Measurements from ENCODE around the gene NXPE3.

NXPE3 gene

GRCh38 chr3:101829437-101829830 is 50.4 kb downstream of the NXPE3 start:
- no peak for DNase-seq

GRCh38 chr3:101829874-101830273 is 50.9 kb downstream of the NXPE3 start:
- no peak for DNase-seq

- no peak for DNase-seq
These were observed 54.5 kb downstream of the NXPE3 start for GRCh38 chr3:101833446-101833974.

- DNase-seq, result no peak
These were observed 56.7 kb downstream of the NXPE3 start for GRCh38 chr3:101835676-101836075.

GRCh38 chr3:101836160-101836559 is 57.1 kb downstream of the NXPE3 start:
- no peak for DNase-seq

GRCh38 chr3:101836652-101837598 is 57.9 kb downstream of the NXPE3 start:
- DNase-seq, result no peak

- DNase-seq, result no peak
These were observed 59.7 kb downstream of the NXPE3 start for GRCh38 chr3:101838691-101839090.

- DNase-seq, result no peak
These were observed 61.1 kb downstream of the NXPE3 start for GRCh38 chr3:101840066-101840465.

- no peak for DNase-seq
These were observed 63.4 kb downstream of the NXPE3 start for GRCh38 chr3:101842245-101842934.

- DNase-seq, result no peak
These were observed 63.9 kb downstream of the NXPE3 start for GRCh38 chr3:101842935-101843330.

GRCh38 chr3:101845425-101845824 is 66.4 kb downstream of the NXPE3 start:
- DNase-seq, result no peak

GRCh38 chr3:101846709-101847108 is 67.7 kb downstream of the NXPE3 start:
- no peak for DNase-seq

GRCh38 chr3:101847328-101847727 is 68.3 kb downstream of the NXPE3 start:
- no peak for DNase-seq

- no peak for DNase-seq
These were observed 69.3 kb downstream of the NXPE3 start for GRCh38 chr3:101848326-101848725.

GRCh38 chr3:101848754-101849713 is 70.0 kb downstream of the NXPE3 start, which contains the start of gene NFKBIZ:
NFKBIZ (plus strand) TSS chr3:101849514; CDS start chr3:101849629, 115 bp downstream.
- DNase-seq, result peak; percentile 44

- DNase-seq, result no peak
These were observed 70.8 kb downstream of the NXPE3 start for GRCh38 chr3:101849714-101850245.

GRCh38 chr3:101850246-101851051 is 71.4 kb downstream of the NXPE3 start:
- DNase-seq, result no peak

- no peak for DNase-seq
These were observed 72.2 kb downstream of the NXPE3 start for GRCh38 chr3:101851072-101851770.

- DNase-seq, result no peak
These were observed 73.1 kb downstream of the NXPE3 start for GRCh38 chr3:101851850-101852714.
